ENCODE measurements around the gene USH2A.

USH2A gene

GRCh38 chr1:215652371-215652770 is 770.9 kb downstream of the USH2A start:
- DNase-seq (ENCODE audit: low spot score): no peak
- TF ChIP-seq, protein P1, sequence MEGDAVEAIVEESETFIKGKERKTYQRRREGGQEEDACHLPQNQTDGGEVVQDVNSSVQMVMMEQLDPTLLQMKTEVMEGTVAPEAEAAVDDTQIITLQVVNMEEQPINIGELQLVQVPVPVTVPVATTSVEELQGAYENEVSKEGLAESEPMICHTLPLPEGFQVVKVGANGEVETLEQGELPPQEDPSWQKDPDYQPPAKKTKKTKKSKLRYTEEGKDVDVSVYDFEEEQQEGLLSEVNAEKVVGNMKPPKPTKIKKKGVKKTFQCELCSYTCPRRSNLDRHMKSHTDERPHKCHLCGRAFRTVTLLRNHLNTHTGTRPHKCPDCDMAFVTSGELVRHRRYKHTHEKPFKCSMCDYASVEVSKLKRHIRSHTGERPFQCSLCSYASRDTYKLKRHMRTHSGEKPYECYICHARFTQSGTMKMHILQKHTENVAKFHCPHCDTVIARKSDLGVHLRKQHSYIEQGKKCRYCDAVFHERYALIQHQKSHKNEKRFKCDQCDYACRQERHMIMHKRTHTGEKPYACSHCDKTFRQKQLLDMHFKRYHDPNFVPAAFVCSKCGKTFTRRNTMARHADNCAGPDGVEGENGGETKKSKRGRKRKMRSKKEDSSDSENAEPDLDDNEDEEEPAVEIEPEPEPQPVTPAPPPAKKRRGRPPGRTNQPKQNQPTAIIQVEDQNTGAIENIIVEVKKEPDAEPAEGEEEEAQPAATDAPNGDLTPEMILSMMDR (IDR thresholded peaks at IDR 0.05; ENCODE audit: extremely low read depth, insufficient read depth, missing control alignments): no peak
- in situ Hi-C loops (cut with MboI; ENCODE audit: low pct_unique_long_range_greater_than_20kb, low sequenced_read_pairs, unreplicated experiment): no loop called here

- in situ Hi-C loops (cut with MboI; ENCODE audit: low pct_unique_long_range_greater_than_20kb, low sequenced_read_pairs, unreplicated experiment): no loop called here
- DNase-seq (ENCODE audit: low spot score): no peak
- TF ChIP-seq, protein P1 (IDR thresholded peaks at IDR 0.05; ENCODE audit: extremely low read depth, insufficient read depth, missing control alignments): no peak
These were observed 771.4 kb downstream of the USH2A start for GRCh38 chr1:215651867-215652266.

DNA sequence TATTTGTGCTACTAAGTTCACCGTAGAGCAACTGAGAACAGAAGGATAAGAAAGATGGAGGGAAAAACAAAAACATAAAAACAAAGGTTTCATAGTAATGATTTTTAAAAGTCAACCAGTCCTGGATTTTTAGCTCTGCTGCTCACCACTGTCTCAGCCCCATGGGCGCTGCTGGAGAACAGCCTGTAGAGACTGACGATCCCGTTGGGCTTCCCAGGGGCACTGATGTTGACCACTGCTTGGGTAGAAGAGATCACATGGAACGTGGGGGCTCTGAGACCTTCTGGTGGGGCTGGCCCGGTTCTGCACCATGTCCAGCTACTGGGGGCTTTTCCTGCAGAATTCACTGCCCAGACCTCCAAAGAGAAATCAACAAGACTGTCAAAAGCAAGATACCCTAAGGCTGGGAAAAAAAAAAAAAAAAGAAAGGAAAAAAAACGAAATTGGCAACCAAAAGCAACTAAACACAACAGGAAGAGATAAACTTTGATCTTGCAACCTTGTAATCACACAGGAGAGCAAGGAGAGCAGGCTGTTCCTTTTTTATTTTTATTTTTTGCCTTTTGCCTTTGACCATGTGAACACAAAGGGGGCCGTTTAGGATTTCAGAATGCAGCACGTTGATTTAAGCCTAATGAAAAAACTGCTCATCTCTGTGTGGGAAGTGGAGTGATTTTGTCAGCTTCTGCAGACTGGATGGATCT is 772.6 kb downstream of the USH2A start:
- in situ Hi-C loops (cut with MboI; ENCODE audit: low pct_unique_long_range_greater_than_20kb, low sequenced_read_pairs, unreplicated experiment): no loop called here
- no peak for DNase-seq (ENCODE audit: low spot score)
- TF ChIP-seq, protein P1 (IDR thresholded peaks at IDR 0.05; ENCODE audit: extremely low read depth, insufficient read depth, missing control alignments): no peak

DNA sequence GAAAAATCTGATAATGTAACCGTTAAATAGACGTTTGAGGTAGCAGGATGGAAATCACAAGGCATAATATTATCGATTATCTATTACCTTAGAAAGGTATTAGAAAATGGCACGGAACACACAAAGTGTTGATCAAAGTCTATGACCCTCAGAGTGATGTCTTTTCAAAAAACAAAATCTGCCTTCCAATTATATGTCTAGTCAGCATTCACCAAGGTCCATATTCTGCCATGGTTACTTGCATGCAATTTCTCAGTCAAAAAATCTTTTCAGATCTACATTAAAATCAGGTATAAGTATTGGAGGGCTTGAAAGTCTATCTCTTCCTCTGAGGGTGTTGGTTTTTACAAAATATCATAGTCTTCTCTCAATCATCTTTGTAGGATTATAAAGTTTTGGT is 774.3 kb downstream of the USH2A start:
- TF ChIP-seq, protein P1 (IDR thresholded peaks at IDR 0.05; ENCODE audit: extremely low read depth, insufficient read depth, missing control alignments): no peak
- no peak for DNase-seq (ENCODE audit: low spot score)
- in situ Hi-C loops (cut with MboI; ENCODE audit: low pct_unique_long_range_greater_than_20kb, low sequenced_read_pairs, unreplicated experiment): no loop called here

GRCh38 chr1:215647738-215648137 is 775.5 kb downstream of the USH2A start:
- no peak for DNase-seq (ENCODE audit: low spot score)
- TF ChIP-seq, protein P1 (IDR thresholded peaks at IDR 0.05; ENCODE audit: extremely low read depth, insufficient read depth, missing control alignments): no peak
- in situ Hi-C loops (cut with MboI; ENCODE audit: low pct_unique_long_range_greater_than_20kb, low sequenced_read_pairs, unreplicated experiment): no loop called here

GRCh38 chr1:215645861-215646260 is 777.4 kb downstream of the USH2A start:
- DNase-seq (ENCODE audit: low spot score): no peak
- TF ChIP-seq, protein P1 (IDR thresholded peaks at IDR 0.05; ENCODE audit: extremely low read depth, insufficient read depth, missing control alignments): no peak
- in situ Hi-C loops (cut with MboI; ENCODE audit: low pct_unique_long_range_greater_than_20kb, low sequenced_read_pairs, unreplicated experiment): no loop called here
